Measurements from ENCODE around the gene LRRIQ1.

- TF ChIP-seq, protein P1, sequence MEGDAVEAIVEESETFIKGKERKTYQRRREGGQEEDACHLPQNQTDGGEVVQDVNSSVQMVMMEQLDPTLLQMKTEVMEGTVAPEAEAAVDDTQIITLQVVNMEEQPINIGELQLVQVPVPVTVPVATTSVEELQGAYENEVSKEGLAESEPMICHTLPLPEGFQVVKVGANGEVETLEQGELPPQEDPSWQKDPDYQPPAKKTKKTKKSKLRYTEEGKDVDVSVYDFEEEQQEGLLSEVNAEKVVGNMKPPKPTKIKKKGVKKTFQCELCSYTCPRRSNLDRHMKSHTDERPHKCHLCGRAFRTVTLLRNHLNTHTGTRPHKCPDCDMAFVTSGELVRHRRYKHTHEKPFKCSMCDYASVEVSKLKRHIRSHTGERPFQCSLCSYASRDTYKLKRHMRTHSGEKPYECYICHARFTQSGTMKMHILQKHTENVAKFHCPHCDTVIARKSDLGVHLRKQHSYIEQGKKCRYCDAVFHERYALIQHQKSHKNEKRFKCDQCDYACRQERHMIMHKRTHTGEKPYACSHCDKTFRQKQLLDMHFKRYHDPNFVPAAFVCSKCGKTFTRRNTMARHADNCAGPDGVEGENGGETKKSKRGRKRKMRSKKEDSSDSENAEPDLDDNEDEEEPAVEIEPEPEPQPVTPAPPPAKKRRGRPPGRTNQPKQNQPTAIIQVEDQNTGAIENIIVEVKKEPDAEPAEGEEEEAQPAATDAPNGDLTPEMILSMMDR (conservative IDR thresholded peaks at IDR 0.05; ENCODE audit: low read depth, low read length) = no peak
- no peak for TF ChIP-seq EZH2 (IDR thresholded peaks at IDR 0.05; ENCODE audit: borderline replicate concordance, low read depth, low read length, poor library complexity, severe bottlenecking)
Observed at GRCh38 chr12:85280984-85281630, 245.0 kb downstream of the LRRIQ1 start.
